NCI-H2081 treated with DMSO at 0.1 percent for 48 hours (cell line): ENCODE measurements around the gene PNMA5.

Experiments
- DNase-seq: peaks from one replicate; lab custom pipeline; 2025; lab: John Stamatoyannopoulos, UW

The PNMA5 gene

DNA sequence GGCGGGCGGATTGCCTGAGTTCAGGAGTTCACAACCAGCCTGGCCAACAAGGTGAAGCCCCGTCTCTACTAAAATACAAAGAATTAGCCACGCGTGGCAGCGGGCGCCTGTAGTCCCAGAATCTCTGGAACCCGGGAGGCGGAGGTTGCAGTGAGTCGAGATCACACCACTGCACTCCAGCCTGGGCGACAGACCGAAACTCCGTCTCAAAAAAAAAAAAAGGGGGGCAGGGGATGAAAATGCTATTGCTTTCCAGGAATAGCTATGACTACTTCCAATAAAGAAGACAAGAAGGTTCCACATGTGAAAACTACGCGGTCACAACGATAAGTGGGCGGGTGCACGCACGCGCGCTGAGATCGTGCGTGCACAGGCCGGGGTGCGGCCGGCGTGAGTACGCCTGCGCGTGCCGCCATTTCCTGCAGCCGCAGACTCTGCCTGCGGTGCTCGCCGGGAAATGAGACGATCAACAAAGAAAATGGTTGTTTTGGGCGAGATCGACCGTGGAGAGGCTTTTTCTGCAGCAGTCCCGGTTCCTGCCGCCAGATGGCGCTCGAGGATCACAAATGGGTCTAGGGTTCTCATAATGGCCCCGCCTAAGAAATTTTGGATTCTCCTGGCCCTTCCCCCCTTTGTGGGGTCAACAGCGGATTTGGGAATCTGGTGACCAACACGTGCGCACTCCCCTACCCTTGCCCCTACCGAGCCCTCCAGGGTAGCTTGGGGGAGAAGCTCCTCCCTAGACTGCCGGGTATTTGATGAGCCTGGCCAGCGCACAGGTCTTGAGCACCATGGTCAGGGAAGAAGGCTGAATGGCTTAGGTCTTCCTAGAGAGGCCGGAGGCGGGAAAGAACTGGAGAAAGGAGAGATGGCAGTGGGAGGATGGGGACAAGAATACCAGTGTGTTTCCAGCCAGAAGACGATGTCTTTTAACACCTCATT is 35.1 kb downstream of the PNMA5 start:
- DNase-seq = peak; percentile 66

DNA sequence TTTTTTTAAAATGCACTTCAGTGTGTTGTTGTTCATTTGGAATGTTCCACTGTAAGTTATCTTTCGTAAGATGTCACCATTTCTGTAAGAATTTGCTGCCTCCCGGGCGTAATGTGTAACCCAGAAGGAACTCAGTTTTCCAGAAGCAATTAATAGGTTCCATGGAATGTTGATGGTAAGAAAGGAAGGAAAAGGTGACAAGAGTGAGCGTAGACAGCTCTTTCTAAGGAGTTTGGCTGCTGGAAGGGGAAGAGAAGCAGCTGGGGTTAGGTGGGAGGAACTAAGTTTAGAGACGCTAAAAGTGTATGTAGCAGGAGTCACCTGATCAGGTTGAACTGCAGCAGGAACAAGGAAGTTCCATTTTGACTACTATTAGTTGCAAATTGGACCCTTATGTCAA is 35.9 kb downstream of the PNMA5 start:
- no peak for DNase-seq

DNA sequence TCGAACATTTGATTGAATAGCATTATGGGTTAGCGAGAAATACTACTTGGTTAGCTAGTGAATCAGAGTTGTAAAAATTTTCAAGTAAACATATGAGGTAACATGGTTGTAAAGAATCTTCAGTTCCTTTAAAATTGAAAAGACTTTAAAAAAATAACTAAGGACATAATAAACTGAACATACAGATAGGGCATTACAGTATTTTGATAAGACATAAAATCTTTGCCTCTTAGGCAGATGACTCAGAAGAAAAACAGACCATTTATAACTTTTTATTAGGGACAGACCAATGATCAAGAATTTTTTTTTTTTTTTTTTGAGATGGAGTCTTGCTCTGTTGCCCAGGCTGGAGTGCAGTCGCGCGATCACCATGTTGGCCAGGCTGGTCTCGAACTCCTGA is 43.1 kb downstream of the PNMA5 start:
- DNase-seq = no peak

DNA sequence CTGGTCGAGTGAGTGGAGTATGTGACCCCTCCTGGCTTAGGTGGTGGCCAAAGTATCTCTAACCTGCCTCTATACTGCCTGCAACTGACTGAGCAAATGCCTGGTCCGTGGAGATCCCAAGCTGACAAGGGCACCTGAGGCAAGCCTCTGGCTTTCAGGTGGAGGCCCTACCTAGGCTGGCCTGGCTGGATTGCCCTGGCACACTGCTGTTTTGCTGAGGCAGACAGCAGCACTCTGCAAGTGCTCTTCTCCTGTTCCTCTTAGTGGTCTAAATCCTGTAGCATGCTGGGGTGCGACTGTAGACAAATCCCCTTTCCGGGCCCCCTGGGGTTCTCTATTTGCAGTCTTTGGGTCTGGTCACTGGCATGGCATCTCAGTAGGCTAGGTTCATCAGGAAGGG is 44.8 kb downstream of the PNMA5 start:
- DNase-seq = no peak

DNA sequence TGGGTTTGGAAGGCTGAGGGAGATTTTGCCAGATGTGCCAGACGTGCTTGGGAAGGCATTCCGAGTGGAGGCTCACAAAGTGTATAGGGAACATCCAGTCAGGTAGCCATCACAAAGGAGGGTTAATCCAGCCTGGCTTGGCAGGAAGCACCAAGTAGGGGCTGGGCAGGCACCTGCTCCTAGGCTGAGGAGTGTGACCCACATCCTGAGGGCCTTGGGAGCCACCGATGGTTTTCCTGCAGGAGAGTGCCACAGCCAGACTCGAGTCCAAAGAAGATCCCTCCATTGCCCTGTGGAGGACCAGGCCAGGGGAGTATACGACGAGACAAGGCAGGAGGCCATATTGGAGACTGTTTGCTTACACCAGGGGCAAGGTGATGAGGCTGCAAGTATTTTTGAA is 47.2 kb downstream of the PNMA5 start:
- DNase-seq = no peak

DNA sequence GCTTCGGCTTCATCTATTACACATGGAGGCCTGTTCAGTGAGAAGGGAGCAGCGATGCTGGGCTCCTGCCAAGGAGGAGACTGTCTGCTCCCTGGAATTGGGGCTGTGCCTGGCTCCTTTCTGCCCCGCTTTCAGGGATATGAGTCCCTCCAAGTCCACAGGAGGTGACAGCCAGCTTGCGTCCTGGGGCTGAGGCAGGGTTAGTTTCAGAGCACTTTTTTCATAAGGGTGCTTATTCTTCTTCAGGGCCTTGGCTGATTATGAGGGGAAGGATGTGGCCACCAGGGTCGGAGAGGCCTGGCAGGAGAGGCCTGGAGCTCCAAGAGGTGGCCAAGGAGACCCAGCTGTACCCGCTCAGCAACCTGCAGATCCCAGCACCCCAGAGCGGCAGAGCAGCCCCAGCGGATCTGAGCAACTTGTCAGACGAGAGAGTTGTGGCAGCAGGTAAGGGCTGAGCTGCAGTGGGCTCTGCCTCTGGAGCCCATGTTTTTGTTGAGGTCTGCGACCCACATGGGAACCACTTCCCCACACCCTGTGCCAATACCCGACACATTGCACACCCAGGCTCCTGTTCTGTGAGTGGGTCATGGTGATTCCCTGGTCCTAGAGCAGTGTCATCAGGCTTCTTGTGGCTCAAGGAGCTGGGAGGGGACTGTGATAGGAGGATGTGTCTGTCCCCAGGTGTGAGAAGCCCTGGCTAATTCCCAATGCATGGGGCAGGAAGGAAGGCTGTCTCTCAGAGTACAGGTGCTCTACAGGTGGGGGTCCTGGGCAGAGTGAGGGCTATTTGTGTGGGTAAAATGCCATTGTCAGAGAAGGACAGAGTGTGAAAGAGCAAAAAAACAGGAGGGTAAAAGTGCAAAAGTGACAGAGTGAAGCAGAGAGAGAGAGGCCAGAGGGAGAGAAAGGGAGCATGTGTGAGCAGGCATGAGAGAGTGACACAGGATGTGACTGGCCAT is 48.6 kb downstream of the PNMA5 start:
- no peak for DNase-seq

DNA sequence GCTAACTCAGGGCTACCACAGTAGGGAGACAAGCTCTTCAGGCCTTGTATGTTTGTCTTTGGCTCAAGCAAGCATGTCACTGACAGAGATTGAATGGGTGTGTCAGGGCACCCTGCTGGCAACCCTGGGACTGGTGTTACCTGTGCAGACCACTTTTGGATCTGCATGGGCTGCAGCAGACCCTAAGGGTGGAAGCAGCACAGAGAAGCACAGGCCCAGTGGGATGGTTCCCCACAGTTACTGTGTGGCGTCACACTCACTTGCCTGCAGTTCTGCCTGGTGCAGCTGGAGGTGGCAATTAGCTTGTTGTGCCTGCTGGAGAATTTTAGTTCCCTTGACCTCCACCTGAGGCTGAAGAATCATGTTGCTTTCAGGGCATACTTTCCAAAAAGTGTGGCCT is 50.1 kb downstream of the PNMA5 start:
- no peak for DNase-seq

DNA sequence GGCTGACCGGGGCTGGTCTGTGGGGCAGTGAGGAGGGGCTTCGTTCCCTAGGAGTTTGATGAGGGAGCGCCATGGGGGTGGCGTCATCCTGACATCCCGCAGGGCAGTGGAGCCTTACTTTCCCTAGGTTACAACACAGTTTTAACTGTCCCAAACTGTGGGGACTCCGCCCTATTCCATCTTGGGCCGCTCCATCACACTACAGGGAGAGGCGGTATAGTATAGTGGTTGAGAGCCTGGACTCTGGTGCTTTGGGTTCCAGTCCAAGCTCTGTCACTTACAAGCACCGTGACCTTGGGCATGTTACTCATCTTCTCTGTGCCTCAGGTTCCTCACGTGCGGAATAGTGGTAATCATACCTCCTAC is 51.9 kb downstream of the PNMA5 start:
- no peak for DNase-seq

DNA sequence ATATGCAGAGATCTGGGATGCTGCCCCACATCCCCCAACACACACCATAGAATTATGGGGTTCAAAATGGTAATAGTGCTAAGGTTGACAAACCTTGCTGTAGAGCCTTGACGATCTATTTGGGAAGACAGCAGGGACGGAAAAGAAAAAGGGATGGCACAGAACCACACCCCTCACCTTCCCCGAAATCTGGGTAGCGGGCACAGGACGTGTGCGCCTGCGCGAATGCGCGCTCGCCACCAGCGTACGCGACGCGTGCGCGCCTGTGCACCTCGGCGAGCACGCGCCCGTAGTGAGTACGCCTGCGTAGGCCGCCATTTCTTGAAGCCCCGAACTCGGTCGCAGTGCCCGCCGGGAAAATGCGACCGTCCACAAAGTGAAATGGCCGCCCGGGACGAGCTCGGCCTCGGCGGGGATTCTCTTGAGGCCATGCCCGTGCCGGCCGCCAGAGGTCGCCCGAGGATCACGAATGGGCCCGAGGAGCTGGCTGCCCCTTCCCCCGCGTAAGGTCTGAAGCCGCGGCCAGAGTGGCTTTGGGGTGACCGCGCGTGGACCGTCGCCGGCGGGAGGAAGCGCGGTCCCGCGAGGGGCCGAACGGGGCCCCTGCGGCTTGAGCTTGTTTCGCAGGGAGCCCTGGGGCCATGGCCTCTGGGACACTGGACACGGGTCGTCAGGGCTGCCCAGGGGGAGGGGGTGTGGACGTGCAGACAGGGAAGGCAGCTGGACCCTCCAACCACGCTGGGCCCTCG is 52.4 kb downstream of the PNMA5 start:
- DNase-seq = peak; percentile 20
